Germinal center (tissue), 1 donor: ENCODE measurements around the gene OR6N1.

Experiments
- DNase-seq: peaks from one replicate; pipeline ENCODE4 v3.0.0; 2012; ENCODE audit warnings: mixed read lengths, low spot score

Gene OR6N1

GRCh38 chr1:158752155-158752712, 19.8 kb downstream of the OR6N1 start:
- no peak for DNase-seq

- no peak for DNase-seq
These were observed 36.1 kb downstream of the OR6N1 start for GRCh38 chr1:158735848-158736247.

GRCh38 chr1:158732524-158732923, 39.5 kb downstream of the OR6N1 start:
- DNase-seq = no peak

GRCh38 chr1:158731707-158732106, 40.3 kb downstream of the OR6N1 start:
- no peak for DNase-seq

GRCh38 chr1:158730453-158730852, 41.5 kb downstream of the OR6N1 start:
- no peak for DNase-seq

- DNase-seq = no peak
These were observed 43.3 kb downstream of the OR6N1 start for GRCh38 chr1:158728510-158729225.

GRCh38 chr1:158724442-158724841, 47.6 kb downstream of the OR6N1 start:
- no peak for DNase-seq

GRCh38 chr1:158720620-158721019, 51.4 kb downstream of the OR6N1 start, which contains the start of gene OR6K3:
OR6K3 (minus strand) TSS chr1:158720720; CDS start chr1:158718115, 2,605 bp downstream.
- no peak for DNase-seq

GRCh38 chr1:158719664-158720063, 52.3 kb downstream of the OR6N1 start:
- no peak for DNase-seq

- DNase-seq = no peak
These were observed 54.7 kb downstream of the OR6N1 start for GRCh38 chr1:158717344-158717743.

GRCh38 chr1:158716335-158716734, 55.7 kb downstream of the OR6N1 start:
- DNase-seq = no peak

- no peak for DNase-seq
These were observed 57.2 kb downstream of the OR6N1 start for GRCh38 chr1:158714754-158715153.
